H9 (cell line): ENCODE measurements around the gene LRIT1. TPM values are rescaled to one million over a fixed set of nuclear protein-coding genes. Genes with fewer than 3 reads are reported as not detected.

ENCODE experiments used
- DNase-seq: peaks from one replicate; pipeline ENCODE4 v3.0.0-alpha.2; 2017
- H2AFZ ChIP-seq: one replicate; pipeline ENCODE4 v1.6.1; 2013; ENCODE audit warnings: mild to moderate bottlenecking, low read length, control low read depth, moderate library complexity
- H2AK5ac ChIP-seq: 2 replicates; pipeline ENCODE4 v1.6.1; 2013; ENCODE audit warnings: low read length, control low read depth, mixed read lengths; ENCODE audit not compliant: insufficient read length
- H2BK120ac ChIP-seq: one replicate; pipeline ENCODE4 v1.6.1; 2013; ENCODE audit warnings: low read depth, mild to moderate bottlenecking, low read length, control low read depth, inconsistent platforms; ENCODE audit not compliant: poor library complexity, severe bottlenecking
- H2BK12ac ChIP-seq: 2 replicates; pipeline ENCODE4 v1.6.1; 2013; ENCODE audit warnings: low read length, control low read depth, mixed read lengths, low read depth; ENCODE audit not compliant: insufficient read length
- H2BK15ac ChIP-seq: 2 replicates; pipeline ENCODE4 v1.6.1; 2013; ENCODE audit warnings: low read depth, low read length, control low read depth
- H2BK20ac ChIP-seq: one replicate; pipeline ENCODE4 v1.6.1; 2013; ENCODE audit warnings: low read depth, mild to moderate bottlenecking, low read length, control low read depth, inconsistent platforms; ENCODE audit not compliant: poor library complexity, severe bottlenecking
- H2BK5ac ChIP-seq: 2 replicates; pipeline ENCODE4 v1.6.1; 2013; ENCODE audit warnings: low read length, control low read depth, mixed read lengths; ENCODE audit not compliant: insufficient read length
- H3K14ac ChIP-seq: 2 replicates; pipeline ENCODE4 v1.6.1; 2013; ENCODE audit warnings: low read length, control low read depth; ENCODE audit not compliant: insufficient read depth
- H3K18ac ChIP-seq: 2 replicates; pipeline ENCODE4 v1.6.1; 2013; ENCODE audit warnings: low read depth, mild to moderate bottlenecking, mixed read lengths, low read length, control low read depth; ENCODE audit not compliant: insufficient read length
- H3K23ac ChIP-seq: 2 replicates; pipeline ENCODE4 v1.6.1; 2013; ENCODE audit warnings: low read length, control low read depth, mixed read lengths, low read depth; ENCODE audit not compliant: insufficient read length
- H3K23me2 ChIP-seq: 2 replicates; pipeline ENCODE4 v1.6.1; 2013; ENCODE audit warnings: low read depth, mild to moderate bottlenecking, mixed read lengths, low read length, control low read depth; ENCODE audit not compliant: insufficient read length, poor library complexity, severe bottlenecking
- H3K27ac ChIP-seq: 2 replicates; pipeline ENCODE4 v1.5.1; 2013; ENCODE audit warnings: low read length, control low read depth, mixed read lengths, low read depth; ENCODE audit not compliant: insufficient read length
- H3K27me3 ChIP-seq: 2 replicates; pipeline ENCODE4 v1.6.1; 2013; ENCODE audit warnings: low read length, control low read depth, inconsistent platforms; ENCODE audit not compliant: insufficient read depth
- H3K4ac ChIP-seq: 2 replicates; pipeline ENCODE4 v1.6.1; 2013; ENCODE audit warnings: low read depth, mild to moderate bottlenecking, control low read depth, inconsistent platforms, low read length, moderate library complexity
- H3K4me1 ChIP-seq: 2 replicates; pipeline ENCODE4 v1.6.1; 2013; ENCODE audit warnings: low read length, control low read depth, inconsistent platforms; ENCODE audit not compliant: insufficient read depth
- H3K4me2 ChIP-seq: 2 replicates; pipeline ENCODE4 v1.6.1; 2013; ENCODE audit warnings: low read length, control low read depth, mixed read lengths; ENCODE audit not compliant: insufficient read length, insufficient read depth
- H3K56ac ChIP-seq: 2 replicates; pipeline ENCODE4 v1.6.1; 2013; ENCODE audit warnings: low read depth, mild to moderate bottlenecking, mixed read lengths, low read length, control low read depth; ENCODE audit not compliant: insufficient read length
- H3K79me1 ChIP-seq: 2 replicates; pipeline ENCODE4 v1.6.1; 2013; ENCODE audit warnings: low read depth, mild to moderate bottlenecking, moderate library complexity, low read length, control low read depth, inconsistent platforms; ENCODE audit not compliant: insufficient read depth, poor library complexity, severe bottlenecking
- H3K79me2 ChIP-seq: 2 replicates; pipeline ENCODE4 v1.6.1; 2013; ENCODE audit warnings: low read length, control low read depth, inconsistent platforms; ENCODE audit not compliant: insufficient read depth
- H3K9ac ChIP-seq: 2 replicates; pipeline ENCODE4 v1.6.1; 2013; ENCODE audit warnings: low read length, control low read depth, mixed read lengths; ENCODE audit not compliant: insufficient read length; ENCODE audit errors: extremely low read depth
- H3K9me3 ChIP-seq: one replicate; pipeline ENCODE4 v1.6.1; 2013; ENCODE audit warnings: low read depth, low read length, inconsistent platforms; ENCODE audit not compliant: control insufficient read depth
- H3T11ph ChIP-seq: one replicate; pipeline ENCODE4 v1.6.1; 2013; ENCODE audit warnings: mild to moderate bottlenecking, low read length, control low read depth, inconsistent platforms
- H4K20me1 ChIP-seq: one replicate; pipeline ENCODE4 v1.6.1; 2013; ENCODE audit not compliant: control insufficient read depth, insufficient read length, insufficient read depth
- H4K5ac ChIP-seq: 2 replicates; pipeline ENCODE4 v1.6.1; 2013; ENCODE audit warnings: low read depth, mild to moderate bottlenecking, mixed read lengths, low read length, control low read depth; ENCODE audit not compliant: insufficient read length
- H4K8ac ChIP-seq: replicated peaks from 2 replicates; pipeline ENCODE4 v1.6.1; 2013; ENCODE audit warnings: low read length, control low read depth, mixed read lengths, low read depth; ENCODE audit not compliant: insufficient read length
- H4K91ac ChIP-seq: 2 replicates; pipeline ENCODE4 v1.6.1; 2013; ENCODE audit warnings: low read depth, mild to moderate bottlenecking, moderate library complexity, mixed read lengths, low read length, control low read depth; ENCODE audit not compliant: insufficient read length
- H3K27ac Mint-ChIP-seq, 3 experiments: 2 replicates in 2 of 3; 3 replicates in 1 of 3; pipeline ENCODE4 v1.8.0; 2020 to 2021; ENCODE audit warnings: mixed read lengths in 3 of 3, mild to moderate bottlenecking in 1 of 3, moderate library complexity in 1 of 3
- H3K27me3 Mint-ChIP-seq: 2 replicates; pipeline ENCODE4 v1.8.0; 2021; ENCODE audit warnings: low read depth, mild to moderate bottlenecking, moderate library complexity, mixed read lengths
- H3K36me3 Mint-ChIP-seq, 3 experiments: 2 replicates in 2 of 3; 3 replicates in 1 of 3; pipeline ENCODE4 v1.8.0; 2020 to 2021; ENCODE audit warnings: low read depth in 3 of 3, mixed read lengths in 3 of 3; ENCODE audit not compliant: insufficient read depth in 1 of 3
- H3K4me1 Mint-ChIP-seq, 2 experiments: 2 replicates each; pipeline ENCODE4 v1.8.0; 2020; ENCODE audit warnings: mixed read lengths in 2 of 2
- H3K4me3 Mint-ChIP-seq, 2 experiments: 2 replicates in 1 of 2; 3 replicates in 1 of 2; pipeline ENCODE4 v1.8.0; 2020 to 2021; ENCODE audit warnings: mild to moderate bottlenecking in 2 of 2, mixed read lengths in 2 of 2, moderate library complexity in 1 of 2
- H3K9me3 Mint-ChIP-seq, 2 experiments: 2 replicates in 1 of 2; 3 replicates in 1 of 2; pipeline ENCODE4 v1.8.0; 2020; ENCODE audit warnings: mild to moderate bottlenecking in 2 of 2, mixed read lengths in 2 of 2, moderate library complexity in 1 of 2
- WGBS: extraction: QIAGEN DNeasy Blood & Tissue Kit; methylation state at CpG from one replicate; pipeline ENCODE4 v1.1.7; 2013; ENCODE audit warnings: missing lambda C conversion rate, low lambda C conversion rate, mixed read lengths; ENCODE audit not compliant: insufficient read length; ENCODE audit errors: extremely low coverage; 5-methylcytosine and 5-hydroxymethylcytosine counted together
- total RNA-seq: library from RNA; stranded (reverse); gene quantifications from 2 replicates; pipeline ENCODE4 v1.2.1, GENCODE V29; 2021
- TF ChIP-seq, protein P1 (sequence below): fragments of 200-600 bp; sonication (generic); conservative IDR thresholded peaks from 3 replicates; pipeline ENCODE4 v1.8.0; 2021; ENCODE audit warnings: antibody characterized with exemption, mild to moderate bottlenecking

The LRIT1 gene
- total RNA-seq, 1 experiment from 2014 or later: not detected

DNA sequence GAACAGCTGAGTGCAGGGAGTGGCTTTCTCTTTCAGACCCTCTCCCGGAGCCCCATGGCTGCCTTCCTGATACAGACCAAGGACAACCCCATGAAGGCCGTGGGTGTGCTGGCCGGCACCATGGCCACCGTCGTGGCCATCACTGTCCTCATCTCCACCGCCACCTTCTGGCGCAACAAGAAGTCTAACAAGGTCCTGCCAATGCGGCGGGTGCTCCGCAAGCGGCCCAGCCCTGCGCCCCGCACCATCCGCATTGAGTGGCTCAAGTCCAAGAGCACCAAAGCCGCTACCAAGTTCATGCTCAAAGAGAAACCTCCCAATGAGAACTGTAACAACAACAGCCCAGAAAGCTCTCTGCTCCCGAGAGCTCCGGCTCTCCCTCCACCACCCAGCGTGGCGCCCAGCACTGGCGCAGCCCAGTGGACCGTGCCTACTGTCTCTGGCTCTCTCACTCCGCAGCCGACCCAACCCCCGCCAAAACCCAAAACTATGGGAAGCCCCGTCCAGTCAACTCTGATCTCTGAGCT, 27.2 kb downstream of the LRIT1 start:
- Mint-ChIP-seq H3K4me1 (peaks cover 0 to 6% of the 10 kb centered on the region in 2 experiments; a peak in 3 of 4 replicates), H3K27me3 (no peaks in the 10 kb centered on the region), H3K4me3 (no peak overlapping the region), H3K27ac (peak overlapping the region in 1 of 3 experiments; percentile 79; a peak in 2 of 7 replicates), H3K9me3 (no peaks in the 10 kb centered on the region), H3K36me3 (no peaks in the 10 kb centered on the region; a peak in 1 of 7 replicates)
- Histone ChIP-seq H2BK15ac (no peak overlapping the region), H4K91ac (no peak overlapping the region), H3K79me2 (no peaks in the 10 kb centered on the region), H3K9me3 (no peaks in the 10 kb centered on the region), H3K27ac (no peak overlapping the region), H3K4me1 (no peaks in the 10 kb centered on the region), H3K56ac (no peak overlapping the region), H3K14ac (no peak overlapping the region), H3K4ac (no peak overlapping the region), H2BK12ac (no peak overlapping the region), H3K18ac (no peak overlapping the region), H3K23ac (no peak overlapping the region), H4K20me1 (no peaks in the 10 kb centered on the region), H2AK5ac (no peak overlapping the region), H3T11ph (no peak overlapping the region), H2BK20ac (no peak overlapping the region), H3K9ac (no peak overlapping the region), H2AFZ (no peak overlapping the region), H3K79me1 (no peaks in the 10 kb centered on the region), H4K8ac (no peak overlapping the region), H3K27me3 (no peaks in the 10 kb centered on the region), H3K4me2 (no peak overlapping the region), H2BK120ac (no peak overlapping the region), H2BK5ac (no peak overlapping the region), H3K23me2 (no peaks in the 10 kb centered on the region), H4K5ac (no peak overlapping the region)
- peak; percentile 49 for DNase-seq
- WGBS: no CpG with 5 or more reads among the region's 25 CpGs
- TF ChIP-seq, protein P1, sequence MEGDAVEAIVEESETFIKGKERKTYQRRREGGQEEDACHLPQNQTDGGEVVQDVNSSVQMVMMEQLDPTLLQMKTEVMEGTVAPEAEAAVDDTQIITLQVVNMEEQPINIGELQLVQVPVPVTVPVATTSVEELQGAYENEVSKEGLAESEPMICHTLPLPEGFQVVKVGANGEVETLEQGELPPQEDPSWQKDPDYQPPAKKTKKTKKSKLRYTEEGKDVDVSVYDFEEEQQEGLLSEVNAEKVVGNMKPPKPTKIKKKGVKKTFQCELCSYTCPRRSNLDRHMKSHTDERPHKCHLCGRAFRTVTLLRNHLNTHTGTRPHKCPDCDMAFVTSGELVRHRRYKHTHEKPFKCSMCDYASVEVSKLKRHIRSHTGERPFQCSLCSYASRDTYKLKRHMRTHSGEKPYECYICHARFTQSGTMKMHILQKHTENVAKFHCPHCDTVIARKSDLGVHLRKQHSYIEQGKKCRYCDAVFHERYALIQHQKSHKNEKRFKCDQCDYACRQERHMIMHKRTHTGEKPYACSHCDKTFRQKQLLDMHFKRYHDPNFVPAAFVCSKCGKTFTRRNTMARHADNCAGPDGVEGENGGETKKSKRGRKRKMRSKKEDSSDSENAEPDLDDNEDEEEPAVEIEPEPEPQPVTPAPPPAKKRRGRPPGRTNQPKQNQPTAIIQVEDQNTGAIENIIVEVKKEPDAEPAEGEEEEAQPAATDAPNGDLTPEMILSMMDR: no peak
